ENCODE data around the gene SPINT2.

DNA sequence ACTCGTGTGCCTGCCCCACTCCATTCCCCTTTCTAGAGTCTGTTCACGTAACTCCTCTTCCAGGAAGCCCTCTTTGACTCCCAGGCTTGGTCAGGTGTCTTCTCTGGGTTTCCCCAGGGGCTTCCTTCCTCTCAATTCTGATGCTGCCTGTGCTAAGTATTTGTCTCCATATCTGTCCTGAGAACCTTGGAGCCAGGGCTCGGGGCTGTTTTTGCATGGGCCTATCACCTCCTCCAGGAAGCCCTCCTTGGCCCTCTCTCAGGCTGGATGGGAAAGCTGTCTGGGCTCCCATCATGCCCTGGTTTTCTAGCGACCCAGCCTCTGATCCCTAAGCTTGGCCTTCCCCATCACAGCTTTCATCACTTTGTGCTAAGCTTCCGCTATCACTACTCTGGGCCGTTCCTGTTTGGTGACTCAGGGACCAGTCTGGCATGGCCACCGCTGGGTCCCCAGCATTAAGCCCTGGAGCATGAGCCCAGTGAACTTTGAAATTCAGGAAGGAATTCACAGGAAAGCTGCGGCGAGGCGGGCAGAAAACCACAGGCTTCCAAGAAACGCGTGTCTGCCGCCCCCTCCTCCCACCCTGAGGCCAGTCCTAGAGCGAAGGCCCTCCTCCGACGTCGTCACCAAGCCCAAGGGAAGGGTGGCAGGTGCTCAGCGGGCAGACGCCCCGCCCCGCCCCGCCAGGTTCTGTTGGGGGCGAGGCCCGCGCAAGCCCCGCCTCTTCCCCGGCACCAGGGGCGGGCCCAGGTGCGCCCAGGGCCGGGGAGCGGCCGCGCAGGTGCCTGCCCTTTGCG is 486 bp upstream of the SPINT2 start:
- TF ChIP-seq, protein P1, sequence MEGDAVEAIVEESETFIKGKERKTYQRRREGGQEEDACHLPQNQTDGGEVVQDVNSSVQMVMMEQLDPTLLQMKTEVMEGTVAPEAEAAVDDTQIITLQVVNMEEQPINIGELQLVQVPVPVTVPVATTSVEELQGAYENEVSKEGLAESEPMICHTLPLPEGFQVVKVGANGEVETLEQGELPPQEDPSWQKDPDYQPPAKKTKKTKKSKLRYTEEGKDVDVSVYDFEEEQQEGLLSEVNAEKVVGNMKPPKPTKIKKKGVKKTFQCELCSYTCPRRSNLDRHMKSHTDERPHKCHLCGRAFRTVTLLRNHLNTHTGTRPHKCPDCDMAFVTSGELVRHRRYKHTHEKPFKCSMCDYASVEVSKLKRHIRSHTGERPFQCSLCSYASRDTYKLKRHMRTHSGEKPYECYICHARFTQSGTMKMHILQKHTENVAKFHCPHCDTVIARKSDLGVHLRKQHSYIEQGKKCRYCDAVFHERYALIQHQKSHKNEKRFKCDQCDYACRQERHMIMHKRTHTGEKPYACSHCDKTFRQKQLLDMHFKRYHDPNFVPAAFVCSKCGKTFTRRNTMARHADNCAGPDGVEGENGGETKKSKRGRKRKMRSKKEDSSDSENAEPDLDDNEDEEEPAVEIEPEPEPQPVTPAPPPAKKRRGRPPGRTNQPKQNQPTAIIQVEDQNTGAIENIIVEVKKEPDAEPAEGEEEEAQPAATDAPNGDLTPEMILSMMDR (IDR thresholded peaks at IDR 0.05), result no peak
- TF ChIP-seq POLR2A (IDR thresholded peaks at IDR 0.05), result no peak
